Measurements from ENCODE around the gene OSBPL3.
A peak's percentile ranks its signal among the peaks of the same experiment; 100 is the strongest.

OSBPL3 gene

GRCh38 chr7:25007668-25008067 lies 27.7 kb upstream of the OSBPL3 start:
- Histone ChIP-seq H3K4me1 (ENCODE audit: control insufficient read depth in 1 of 2, insufficient read depth in 2 of 2, low read length in 2 of 2) (no peaks in the 10 kb centered on the region), H3K27me3 (ENCODE audit: low read depth, low read length) (no peaks in the 10 kb centered on the region), H3K36me3 (ENCODE audit: control insufficient read depth in 1 of 2, insufficient read depth in 2 of 2, low read length in 2 of 2) (no peaks in the 10 kb centered on the region), H3K9me3 (ENCODE audit: control insufficient read depth in 1 of 2, low read length in 2 of 2) (peaks cover 0 to 3% of the 10 kb centered on the region in 2 donors), H3K27ac (ENCODE audit: low read length) (no peak overlapping the region), H3K4me3 (ENCODE audit: low read depth in 1 of 2, low read length in 2 of 2) (no peak overlapping the region)

DNA sequence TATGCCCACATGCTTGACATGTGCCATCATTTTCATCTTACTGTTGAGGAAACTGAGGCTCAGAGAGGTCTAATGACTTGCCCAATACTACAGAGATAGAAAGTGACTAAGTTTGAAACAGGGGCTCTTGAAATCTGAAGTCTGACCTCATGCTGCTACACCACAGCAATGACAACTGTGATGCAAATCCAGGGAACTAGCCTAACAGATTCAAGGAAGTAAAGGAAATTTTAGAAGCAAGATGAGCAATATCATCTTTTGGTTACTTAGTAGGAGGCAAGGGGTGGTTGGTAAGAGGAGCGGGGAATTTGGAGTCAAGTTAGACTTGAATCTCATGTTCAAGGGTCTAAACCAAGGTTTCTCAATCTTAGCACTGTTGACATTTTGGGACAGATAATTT lies 26.3 kb upstream of the OSBPL3 start:
- Histone ChIP-seq H3K4me1 (ENCODE audit: control insufficient read depth in 1 of 2, insufficient read depth in 2 of 2, low read length in 2 of 2) (no peaks in the 10 kb centered on the region), H3K9me3 (ENCODE audit: control insufficient read depth in 1 of 2, low read length in 2 of 2) (peaks cover 0 to 3% of the 10 kb centered on the region in 2 donors), H3K27ac (ENCODE audit: low read length) (no peak overlapping the region), H3K36me3 (ENCODE audit: control insufficient read depth in 1 of 2, insufficient read depth in 2 of 2, low read length in 2 of 2) (no peaks in the 10 kb centered on the region), H3K4me3 (ENCODE audit: low read depth in 1 of 2, low read length in 2 of 2) (no peak overlapping the region), H3K27me3 (ENCODE audit: low read depth, low read length) (no peaks in the 10 kb centered on the region)

DNA sequence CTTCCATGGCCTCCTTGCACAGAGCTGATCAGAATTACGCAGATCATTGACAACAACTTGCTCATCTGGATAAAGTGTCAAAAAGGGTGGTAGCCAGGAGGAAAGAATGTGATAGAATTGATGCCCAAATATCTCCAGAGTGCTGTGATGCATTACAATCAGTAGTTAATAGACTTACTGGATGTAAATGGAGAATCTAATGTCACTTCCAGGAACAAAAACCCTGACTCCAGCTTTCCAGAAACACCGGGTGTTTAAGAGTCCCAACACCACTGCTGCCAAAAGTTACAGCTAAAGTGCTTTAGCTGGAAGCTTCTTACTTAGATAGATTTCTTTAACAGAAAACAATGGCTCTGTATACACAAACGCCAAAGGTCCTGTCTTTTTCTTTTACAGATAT lies 25.7 kb upstream of the OSBPL3 start:
- no peaks in the 10 kb centered on the region for H3K4me1 ChIP-seq (ENCODE audit: control insufficient read depth in 1 of 2, insufficient read depth in 2 of 2, low read length in 2 of 2)
- H3K27me3 ChIP-seq (ENCODE audit: low read depth, low read length) = no peaks in the 10 kb centered on the region
- H3K27ac ChIP-seq (ENCODE audit: low read length) = no peak overlapping the region
- peaks cover 0 to 3% of the 10 kb centered on the region in 2 donors for H3K9me3 ChIP-seq (ENCODE audit: control insufficient read depth in 1 of 2, low read length in 2 of 2)
- no peak overlapping the region for H3K4me3 ChIP-seq (ENCODE audit: low read depth in 1 of 2, low read length in 2 of 2)
- no peaks in the 10 kb centered on the region for H3K36me3 ChIP-seq (ENCODE audit: control insufficient read depth in 1 of 2, insufficient read depth in 2 of 2, low read length in 2 of 2)

GRCh38 chr7:25002786-25003185 lies 22.8 kb upstream of the OSBPL3 start:
- Histone ChIP-seq H3K4me1 (ENCODE audit: control insufficient read depth in 1 of 2, insufficient read depth in 2 of 2, low read length in 2 of 2) (no peaks in the 10 kb centered on the region), H3K4me3 (ENCODE audit: low read depth in 1 of 2, low read length in 2 of 2) (no peak overlapping the region), H3K9me3 (ENCODE audit: control insufficient read depth in 1 of 2, low read length in 2 of 2) (no peaks in the 10 kb centered on the region), H3K36me3 (ENCODE audit: control insufficient read depth in 1 of 2, insufficient read depth in 2 of 2, low read length in 2 of 2) (no peaks in the 10 kb centered on the region), H3K27ac (ENCODE audit: low read length) (no peak overlapping the region), H3K27me3 (ENCODE audit: low read depth, low read length) (no peaks in the 10 kb centered on the region)

GRCh38 chr7:24995466-24995865 lies 15.5 kb upstream of the OSBPL3 start:
- Histone ChIP-seq H3K4me3 (ENCODE audit: low read depth in 1 of 2, low read length in 2 of 2) (no peak overlapping the region), H3K36me3 (ENCODE audit: control insufficient read depth in 1 of 2, insufficient read depth in 2 of 2, low read length in 2 of 2) (no peaks in the 10 kb centered on the region), H3K27ac (ENCODE audit: low read length) (no peak overlapping the region), H3K9me3 (ENCODE audit: control insufficient read depth in 1 of 2, low read length in 2 of 2) (no peaks in the 10 kb centered on the region), H3K4me1 (ENCODE audit: control insufficient read depth in 1 of 2, insufficient read depth in 2 of 2, low read length in 2 of 2) (no peaks in the 10 kb centered on the region), H3K27me3 (ENCODE audit: low read depth, low read length) (no peaks in the 10 kb centered on the region)

- Histone ChIP-seq H3K4me1 (ENCODE audit: control insufficient read depth in 1 of 2, insufficient read depth in 2 of 2, low read length in 2 of 2) (no peaks in the 10 kb centered on the region), H3K27ac (ENCODE audit: low read length) (no peak overlapping the region), H3K4me3 (ENCODE audit: low read depth in 1 of 2, low read length in 2 of 2) (no peak overlapping the region), H3K36me3 (ENCODE audit: control insufficient read depth in 1 of 2, insufficient read depth in 2 of 2, low read length in 2 of 2) (no peaks in the 10 kb centered on the region), H3K9me3 (ENCODE audit: control insufficient read depth in 1 of 2, low read length in 2 of 2) (no peaks in the 10 kb centered on the region), H3K27me3 (ENCODE audit: low read depth, low read length) (peaks cover 3% of the 10 kb centered on the region)
These were observed 12.3 kb upstream of the OSBPL3 start for GRCh38 chr7:24992314-24992713.

GRCh38 chr7:24991353-24991752 lies 11.4 kb upstream of the OSBPL3 start:
- H3K27me3 ChIP-seq (ENCODE audit: low read depth, low read length) = peaks cover 3% of the 10 kb centered on the region
- H3K9me3 ChIP-seq (ENCODE audit: control insufficient read depth in 1 of 2, low read length in 2 of 2) = no peaks in the 10 kb centered on the region
- H3K4me1 ChIP-seq (ENCODE audit: control insufficient read depth in 1 of 2, insufficient read depth in 2 of 2, low read length in 2 of 2) = no peaks in the 10 kb centered on the region
- no peak overlapping the region for H3K4me3 ChIP-seq (ENCODE audit: low read depth in 1 of 2, low read length in 2 of 2)
- no peak overlapping the region for H3K27ac ChIP-seq (ENCODE audit: low read length)
- H3K36me3 ChIP-seq (ENCODE audit: control insufficient read depth in 1 of 2, insufficient read depth in 2 of 2, low read length in 2 of 2) = no peaks in the 10 kb centered on the region

- Histone ChIP-seq H3K4me3 (ENCODE audit: low read depth in 1 of 2, low read length in 2 of 2) (no peak overlapping the region), H3K27me3 (ENCODE audit: low read depth, low read length) (peaks cover 3% of the 10 kb centered on the region), H3K27ac (ENCODE audit: low read length) (no peak overlapping the region), H3K9me3 (ENCODE audit: control insufficient read depth in 1 of 2, low read length in 2 of 2) (no peaks in the 10 kb centered on the region), H3K4me1 (ENCODE audit: control insufficient read depth in 1 of 2, insufficient read depth in 2 of 2, low read length in 2 of 2) (no peaks in the 10 kb centered on the region), H3K36me3 (ENCODE audit: control insufficient read depth in 1 of 2, insufficient read depth in 2 of 2, low read length in 2 of 2) (no peaks in the 10 kb centered on the region)
These were observed 7.4 kb upstream of the OSBPL3 start for GRCh38 chr7:24987331-24987842.

DNA sequence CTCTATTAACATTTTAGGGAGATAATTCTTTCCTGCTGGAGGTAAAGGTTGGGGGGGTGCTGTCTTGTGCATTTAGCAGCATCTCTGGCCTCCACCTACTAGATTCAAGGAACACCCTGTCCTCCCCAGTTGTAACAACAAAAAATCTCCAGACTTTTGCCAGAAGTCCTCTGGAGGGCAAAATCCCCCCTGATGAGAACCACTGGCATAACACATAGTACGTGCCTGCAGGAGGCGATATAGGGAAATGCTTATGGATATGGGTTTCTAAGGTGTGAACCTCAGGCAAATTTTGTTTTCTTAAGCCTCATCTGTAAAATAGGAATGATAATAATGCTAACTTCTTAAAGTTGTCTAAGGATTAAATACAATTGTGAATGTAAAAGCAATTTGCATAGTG lies 2.9 kb upstream of the OSBPL3 start:
- Histone ChIP-seq H3K27ac (ENCODE audit: low read length) (no peak overlapping the region), H3K4me1 (ENCODE audit: control insufficient read depth in 1 of 2, insufficient read depth in 2 of 2, low read length in 2 of 2) (peaks cover 0 to 12% of the 10 kb centered on the region in 2 donors), H3K36me3 (ENCODE audit: control insufficient read depth in 1 of 2, insufficient read depth in 2 of 2, low read length in 2 of 2) (no peaks in the 10 kb centered on the region), H3K4me3 (ENCODE audit: low read depth in 1 of 2, low read length in 2 of 2) (no peak overlapping the region), H3K27me3 (ENCODE audit: low read depth, low read length) (no peaks in the 10 kb centered on the region), H3K9me3 (ENCODE audit: control insufficient read depth in 1 of 2, low read length in 2 of 2) (no peaks in the 10 kb centered on the region)

GRCh38 chr7:24981171-24981951 lies 1.4 kb upstream of the OSBPL3 start:
- Histone ChIP-seq H3K36me3 (ENCODE audit: control insufficient read depth in 1 of 2, insufficient read depth in 2 of 2, low read length in 2 of 2) (no peaks in the 10 kb centered on the region), H3K4me1 (ENCODE audit: control insufficient read depth in 1 of 2, insufficient read depth in 2 of 2, low read length in 2 of 2) (peaks cover 0 to 12% of the 10 kb centered on the region in 2 donors), H3K4me3 (ENCODE audit: low read depth in 1 of 2, low read length in 2 of 2) (peak overlapping the region; percentile 77 to 90), H3K27ac (ENCODE audit: low read length) (peak overlapping the region; percentile 82), H3K9me3 (ENCODE audit: control insufficient read depth in 1 of 2, low read length in 2 of 2) (no peaks in the 10 kb centered on the region), H3K27me3 (ENCODE audit: low read depth, low read length) (no peaks in the 10 kb centered on the region)

- Histone ChIP-seq H3K27ac (ENCODE audit: low read length) (peak overlapping the region; percentile 82), H3K36me3 (ENCODE audit: control insufficient read depth in 1 of 2, insufficient read depth in 2 of 2, low read length in 2 of 2) (no peaks in the 10 kb centered on the region), H3K4me1 (ENCODE audit: control insufficient read depth in 1 of 2, insufficient read depth in 2 of 2, low read length in 2 of 2) (peaks cover 0 to 12% of the 10 kb centered on the region in 2 donors), H3K27me3 (ENCODE audit: low read depth, low read length) (no peaks in the 10 kb centered on the region), H3K9me3 (ENCODE audit: control insufficient read depth in 1 of 2, low read length in 2 of 2) (no peaks in the 10 kb centered on the region), H3K4me3 (ENCODE audit: low read depth in 1 of 2, low read length in 2 of 2) (peak overlapping the region; percentile 77 to 90)
These were observed 674 bp upstream of the OSBPL3 start for GRCh38 chr7:24980534-24981170.

Measured in muscle layer of duodenum (tissue), 2 donors.